Astrocyte (in vitro differentiated cells and primary cell): ENCODE data around the gene RNF138. TPM values are rescaled to one million over a fixed set of nuclear protein-coding genes. Genes with fewer than 3 reads are reported as not detected.

Source experiments
- DNase-seq: peaks from one replicate; pipeline ENCODE4 v3.0.0-alpha.2; 2010; ENCODE audit warnings: low read depth
- FAIRE-seq: peaks from 2 replicates; lab custom pipeline; 2011; peaks lifted over from hg19 to GRCh38; lab: Jason Lieb, UNC
- H2AFZ ChIP-seq: 2 replicates; pipeline ENCODE4 v1.6.0; 2012; ENCODE audit warnings: low read depth, low read length, inconsistent platforms
- H3K27ac ChIP-seq: 2 replicates; pipeline ENCODE4 v1.5.1; 2011; ENCODE audit warnings: low read depth, low read length, inconsistent platforms
- H3K27me3 ChIP-seq: 2 replicates; pipeline ENCODE4 v1.6.0; 2011; ENCODE audit warnings: low read length, inconsistent platforms; ENCODE audit not compliant: insufficient read depth
- H3K36me3 ChIP-seq: 2 replicates; pipeline ENCODE4 v1.5.1; 2011; ENCODE audit warnings: low read length, inconsistent platforms; ENCODE audit not compliant: insufficient read depth
- H3K4me1 ChIP-seq: 2 replicates; pipeline ENCODE4 v1.5.1; 2011; ENCODE audit warnings: low read length, inconsistent platforms; ENCODE audit not compliant: insufficient read depth
- H3K4me2 ChIP-seq: 2 replicates; pipeline ENCODE4 v1.6.0; 2012; ENCODE audit warnings: low read length, inconsistent platforms
- H3K4me3 ChIP-seq: 2 replicates; pipeline ENCODE4 v1.5.1; 2011; ENCODE audit warnings: low read depth, mild to moderate bottlenecking, low read length, inconsistent platforms; ENCODE audit not compliant: insufficient read depth
- H3K79me2 ChIP-seq: 2 replicates; pipeline ENCODE4 v1.6.0; 2012; ENCODE audit warnings: mild to moderate bottlenecking, low read length, inconsistent platforms; ENCODE audit not compliant: insufficient read depth
- H3K9ac ChIP-seq: 2 replicates; pipeline ENCODE4 v1.6.0; 2012; ENCODE audit warnings: mild to moderate bottlenecking, low read length, inconsistent platforms
- H3K9me3 ChIP-seq: 2 replicates; pipeline ENCODE4 v1.5.1; 2012; ENCODE audit warnings: low read depth, mild to moderate bottlenecking, low read length, inconsistent platforms; ENCODE audit not compliant: insufficient read depth
- H4K20me1 ChIP-seq: 2 replicates; pipeline ENCODE4 v1.6.0; 2012; ENCODE audit warnings: low read length, inconsistent platforms; ENCODE audit not compliant: insufficient read depth
- H3K27ac Mint-ChIP-seq: one replicate; pipeline ENCODE4 v1.8.0; 2021; ENCODE audit warnings: mild to moderate bottlenecking, mixed read lengths; ENCODE audit not compliant: unreplicated experiment
- H3K27me3 Mint-ChIP-seq: one replicate; pipeline ENCODE4 v1.8.0; 2021; ENCODE audit warnings: low read depth, mixed read lengths; ENCODE audit not compliant: unreplicated experiment
- H3K36me3 Mint-ChIP-seq: one replicate; pipeline ENCODE4 v1.8.0; 2021; ENCODE audit warnings: low read depth, mixed read lengths; ENCODE audit not compliant: unreplicated experiment
- H3K4me1 Mint-ChIP-seq: one replicate; pipeline ENCODE4 v1.8.0; 2021; ENCODE audit warnings: low read depth, mixed read lengths; ENCODE audit not compliant: unreplicated experiment
- H3K4me3 Mint-ChIP-seq: one replicate; pipeline ENCODE4 v1.8.0; 2021; ENCODE audit warnings: mild to moderate bottlenecking, moderate library complexity, mixed read lengths; ENCODE audit not compliant: unreplicated experiment
- H3K9me3 Mint-ChIP-seq: one replicate; pipeline ENCODE4 v1.8.0; 2021; ENCODE audit warnings: mild to moderate bottlenecking, mixed read lengths; ENCODE audit not compliant: unreplicated experiment
- EZH2 ChIP-seq: IDR thresholded peaks from 2 replicates; pipeline ENCODE4 v1.6.1; 2012; ENCODE audit warnings: mild to moderate bottlenecking, low read length, inconsistent platforms; ENCODE audit not compliant: insufficient read depth
- total RNA-seq: library from RNA; stranded (reverse); gene quantifications from 2 replicates; pipeline ENCODE4 v1.2.1, GENCODE V29; 2021
- TF ChIP-seq, protein P1 (sequence below): IDR thresholded peaks from 2 replicates; pipeline ENCODE4 v1.5.1; 2011; ENCODE audit warnings: low read depth, mild to moderate bottlenecking, inconsistent platforms, low read length, moderate library complexity; ENCODE audit not compliant: insufficient read depth

RNF138 gene
- total RNA-seq, 1 donor from 2014 or later, result 15.4 TPM

DNA sequence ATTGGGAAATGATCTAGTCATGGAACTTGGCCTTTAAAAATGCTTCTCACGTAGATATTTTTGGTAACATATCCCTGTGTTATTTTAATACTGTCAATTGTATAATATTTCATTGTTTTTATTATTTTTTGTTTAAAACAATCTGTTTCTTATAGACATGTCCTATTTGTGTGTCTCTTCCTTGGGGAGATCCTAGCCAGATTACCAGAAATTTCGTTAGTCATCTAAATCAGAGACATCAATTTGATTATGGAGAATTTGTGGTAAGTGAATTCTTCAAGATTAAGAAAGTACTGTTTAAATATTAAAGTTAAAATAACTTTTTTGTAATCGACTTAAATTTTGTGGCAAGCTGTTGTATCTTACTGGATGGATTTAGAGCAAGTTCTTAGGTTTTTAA, 34.9 kb downstream of the RNF138 start:
- Histone ChIP-seq H3K27ac (no peak overlapping the region), H3K4me1 (no peaks in the 10 kb centered on the region), H2AFZ (no peak overlapping the region), H3K36me3 (peaks cover 4% of the 10 kb centered on the region), H3K4me3 (no peak overlapping the region), H3K4me2 (no peak overlapping the region), H3K9ac (no peak overlapping the region), H3K79me2 (no peaks in the 10 kb centered on the region), H4K20me1 (no peaks in the 10 kb centered on the region), H3K9me3 (no peaks in the 10 kb centered on the region), H3K27me3 (no peaks in the 10 kb centered on the region)
- H3K4me1 Mint-ChIP-seq, result no peaks in the 10 kb centered on the region
- no peak overlapping the region for H3K4me3 Mint-ChIP-seq
- H3K27me3 Mint-ChIP-seq, result no peaks in the 10 kb centered on the region
- no peaks in the 10 kb centered on the region for H3K9me3 Mint-ChIP-seq
- TF ChIP-seq EZH2, result no peak
- TF ChIP-seq, protein P1, sequence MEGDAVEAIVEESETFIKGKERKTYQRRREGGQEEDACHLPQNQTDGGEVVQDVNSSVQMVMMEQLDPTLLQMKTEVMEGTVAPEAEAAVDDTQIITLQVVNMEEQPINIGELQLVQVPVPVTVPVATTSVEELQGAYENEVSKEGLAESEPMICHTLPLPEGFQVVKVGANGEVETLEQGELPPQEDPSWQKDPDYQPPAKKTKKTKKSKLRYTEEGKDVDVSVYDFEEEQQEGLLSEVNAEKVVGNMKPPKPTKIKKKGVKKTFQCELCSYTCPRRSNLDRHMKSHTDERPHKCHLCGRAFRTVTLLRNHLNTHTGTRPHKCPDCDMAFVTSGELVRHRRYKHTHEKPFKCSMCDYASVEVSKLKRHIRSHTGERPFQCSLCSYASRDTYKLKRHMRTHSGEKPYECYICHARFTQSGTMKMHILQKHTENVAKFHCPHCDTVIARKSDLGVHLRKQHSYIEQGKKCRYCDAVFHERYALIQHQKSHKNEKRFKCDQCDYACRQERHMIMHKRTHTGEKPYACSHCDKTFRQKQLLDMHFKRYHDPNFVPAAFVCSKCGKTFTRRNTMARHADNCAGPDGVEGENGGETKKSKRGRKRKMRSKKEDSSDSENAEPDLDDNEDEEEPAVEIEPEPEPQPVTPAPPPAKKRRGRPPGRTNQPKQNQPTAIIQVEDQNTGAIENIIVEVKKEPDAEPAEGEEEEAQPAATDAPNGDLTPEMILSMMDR, result no peak
- FAIRE-seq (no peak), DNase-seq (no peak)
- H3K27ac Mint-ChIP-seq, result no peak overlapping the region
- no peaks in the 10 kb centered on the region for H3K36me3 Mint-ChIP-seq

DNA sequence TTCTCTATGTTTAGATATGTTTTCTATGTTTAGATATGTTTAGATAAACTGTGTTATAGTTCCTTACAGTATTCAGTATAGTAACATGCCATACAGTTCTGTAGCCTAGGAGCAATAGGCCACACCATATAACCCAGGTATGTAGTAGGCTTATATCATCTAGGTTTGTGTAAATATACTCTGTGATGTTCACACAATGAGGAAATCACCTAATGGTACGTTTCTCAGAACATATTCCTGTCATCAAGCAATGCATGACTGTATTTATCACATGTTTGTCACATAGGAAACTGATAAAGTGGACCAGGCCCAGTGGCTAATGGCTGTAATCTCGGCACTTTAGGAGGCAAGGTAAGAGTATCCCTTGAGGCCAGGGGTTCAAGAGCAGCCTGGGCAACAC, 44.0 kb downstream of the RNF138 start:
- FAIRE-seq (no peak), DNase-seq (no peak)
- Histone ChIP-seq H3K4me3 (no peak overlapping the region), H2AFZ (no peak overlapping the region), H3K9ac (no peak overlapping the region), H3K79me2 (no peaks in the 10 kb centered on the region), H4K20me1 (no peaks in the 10 kb centered on the region), H3K27me3 (no peaks in the 10 kb centered on the region), H3K4me2 (no peak overlapping the region), H3K4me1 (no peaks in the 10 kb centered on the region), H3K27ac (no peak overlapping the region), H3K9me3 (no peaks in the 10 kb centered on the region), H3K36me3 (no peaks in the 10 kb centered on the region)
- no peaks in the 10 kb centered on the region for H3K36me3 Mint-ChIP-seq
- H3K4me1 Mint-ChIP-seq, result no peaks in the 10 kb centered on the region
- H3K27ac Mint-ChIP-seq, result no peak overlapping the region
- H3K27me3 Mint-ChIP-seq, result no peaks in the 10 kb centered on the region
- no peak overlapping the region for H3K4me3 Mint-ChIP-seq
- no peaks in the 10 kb centered on the region for H3K9me3 Mint-ChIP-seq
- TF ChIP-seq, protein P1, result no peak
- TF ChIP-seq EZH2, result no peak

- Histone ChIP-seq H4K20me1 (no peaks in the 10 kb centered on the region), H3K9me3 (no peaks in the 10 kb centered on the region), H3K4me1 (no peaks in the 10 kb centered on the region), H3K79me2 (no peaks in the 10 kb centered on the region), H3K27me3 (no peaks in the 10 kb centered on the region), H3K4me2 (no peak overlapping the region), H3K27ac (no peak overlapping the region), H3K9ac (no peak overlapping the region), H2AFZ (no peak overlapping the region), H3K4me3 (no peak overlapping the region), H3K36me3 (no peaks in the 10 kb centered on the region)
- no peaks in the 10 kb centered on the region for H3K9me3 Mint-ChIP-seq
- FAIRE-seq (no peak), DNase-seq (peak; percentile 1)
- H3K27ac Mint-ChIP-seq, result peak overlapping the region; percentile 67
- no peaks in the 10 kb centered on the region for H3K27me3 Mint-ChIP-seq
- H3K36me3 Mint-ChIP-seq, result no peaks in the 10 kb centered on the region
- TF ChIP-seq, protein P1, result no peak
- TF ChIP-seq EZH2, result no peak
- H3K4me1 Mint-ChIP-seq, result no peaks in the 10 kb centered on the region
- no peak overlapping the region for H3K4me3 Mint-ChIP-seq
Observed at GRCh38 chr18:32138332-32138982, 46.8 kb downstream of the RNF138 start.
